Upper lobe of left lung (tissue), 4 donors: Measurements from ENCODE around the gene HSPA1L.

Experiments used
- POLR2AphosphoS5 ChIP-seq, 2 donors: sonication (generic); formaldehyde crosslinking; IDR thresholded peaks; one replicate each; pipeline ENCODE4 v1.5.1; 2017; ENCODE audit warnings: antibody characterized with exemption in 2 of 2
- TF ChIP-seq, protein P1 (sequence below), 6 experiments: fragments of 450-650 bp in 4 of 6; fragments of 200-600 bp in 2 of 6; sonication (generic) in 2 of 6; IDR thresholded peaks; one replicate each; pipeline ENCODE4 v1.5.1; 2016 to 2019; ENCODE audit warnings: antibody characterized with exemption in 6 of 6

DNA sequence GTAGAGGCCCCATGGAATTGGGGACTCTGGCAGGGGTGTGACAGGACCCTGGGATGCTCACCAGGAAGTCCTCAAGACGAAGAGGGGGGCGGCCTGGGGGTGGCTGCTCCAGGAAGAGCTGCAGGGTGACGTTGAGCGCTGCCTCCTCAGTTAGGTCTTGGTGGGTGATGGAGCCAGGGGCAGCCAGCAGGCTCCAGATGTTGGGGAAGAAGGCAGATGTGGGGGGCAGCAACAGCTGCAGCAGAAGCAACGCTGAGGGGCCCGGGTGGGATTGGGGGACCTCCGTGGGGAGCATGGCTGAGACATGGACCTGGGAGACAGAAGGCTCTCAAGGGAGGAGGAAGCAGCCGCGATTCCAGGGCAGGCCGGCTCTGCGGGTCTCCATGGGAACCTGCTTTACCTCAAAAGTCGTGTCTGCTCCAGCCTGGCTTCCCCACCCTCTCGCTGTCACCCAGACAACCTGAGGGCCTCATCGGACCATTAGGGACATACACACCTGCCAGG is 38.5 kb downstream of the HSPA1L start:
- TF ChIP-seq, protein P1, sequence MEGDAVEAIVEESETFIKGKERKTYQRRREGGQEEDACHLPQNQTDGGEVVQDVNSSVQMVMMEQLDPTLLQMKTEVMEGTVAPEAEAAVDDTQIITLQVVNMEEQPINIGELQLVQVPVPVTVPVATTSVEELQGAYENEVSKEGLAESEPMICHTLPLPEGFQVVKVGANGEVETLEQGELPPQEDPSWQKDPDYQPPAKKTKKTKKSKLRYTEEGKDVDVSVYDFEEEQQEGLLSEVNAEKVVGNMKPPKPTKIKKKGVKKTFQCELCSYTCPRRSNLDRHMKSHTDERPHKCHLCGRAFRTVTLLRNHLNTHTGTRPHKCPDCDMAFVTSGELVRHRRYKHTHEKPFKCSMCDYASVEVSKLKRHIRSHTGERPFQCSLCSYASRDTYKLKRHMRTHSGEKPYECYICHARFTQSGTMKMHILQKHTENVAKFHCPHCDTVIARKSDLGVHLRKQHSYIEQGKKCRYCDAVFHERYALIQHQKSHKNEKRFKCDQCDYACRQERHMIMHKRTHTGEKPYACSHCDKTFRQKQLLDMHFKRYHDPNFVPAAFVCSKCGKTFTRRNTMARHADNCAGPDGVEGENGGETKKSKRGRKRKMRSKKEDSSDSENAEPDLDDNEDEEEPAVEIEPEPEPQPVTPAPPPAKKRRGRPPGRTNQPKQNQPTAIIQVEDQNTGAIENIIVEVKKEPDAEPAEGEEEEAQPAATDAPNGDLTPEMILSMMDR (IDR thresholded peaks at IDR 0.05): no peak
- no peak for TF ChIP-seq POLR2AphosphoS5 (IDR thresholded peaks at IDR 0.05)
